Measurements from ENCODE around the gene SGSM1. TPM values are rescaled to one million over a fixed set of nuclear protein-coding genes. Genes with fewer than 3 reads are reported as not detected.

Gene SGSM1
- total RNA-seq, 2 donors from 2014 or later = 1.6 to 3.0 TPM

DNA sequence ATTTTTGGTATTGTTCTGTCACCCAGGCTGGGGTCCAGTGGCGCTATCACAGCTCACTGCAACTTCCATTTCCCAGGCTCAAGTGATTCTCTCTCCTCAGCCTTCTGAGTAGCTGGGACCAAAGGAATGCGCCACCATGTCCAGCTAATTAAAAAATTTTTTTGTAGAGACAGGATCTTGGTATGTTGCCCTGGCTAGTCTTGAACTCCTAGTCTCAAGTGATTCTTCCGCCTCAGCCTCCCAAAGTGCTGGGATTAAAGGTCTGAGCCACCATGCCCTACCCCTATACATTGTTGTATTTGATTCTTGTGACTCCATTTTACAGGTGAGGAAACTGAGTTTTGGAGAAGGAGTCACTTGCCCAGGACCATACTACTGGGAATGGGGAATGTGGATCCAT, 158.4 kb downstream of the SGSM1 start:
- Histone ChIP-seq H3K9ac (ENCODE audit: extremely low read depth, low read length, poor library complexity, severe bottlenecking) (no peak overlapping the region), H3K9me3 (ENCODE audit: control insufficient read depth, low read length) (peaks cover 6% of the 10 kb centered on the region), H3K27ac (ENCODE audit: low read depth, low read length) (no peak overlapping the region), H3K36me3 (ENCODE audit: control insufficient read depth, insufficient read depth, low read length) (peaks cover 19% of the 10 kb centered on the region), H3K27me3 (ENCODE audit: control insufficient read depth, insufficient read depth, low read length, poor library complexity, severe bottlenecking) (no peaks in the 10 kb centered on the region), H3K4me1 (ENCODE audit: control insufficient read depth, insufficient read depth, low read length) (peaks cover 5% of the 10 kb centered on the region), H3K4me3 (ENCODE audit: low read length) (no peak overlapping the region)
- peaks cover 14% of the 10 kb centered on the region for H3K4me1 Mint-ChIP-seq
- DNase-seq = no peak
- TF ChIP-seq, protein P1, sequence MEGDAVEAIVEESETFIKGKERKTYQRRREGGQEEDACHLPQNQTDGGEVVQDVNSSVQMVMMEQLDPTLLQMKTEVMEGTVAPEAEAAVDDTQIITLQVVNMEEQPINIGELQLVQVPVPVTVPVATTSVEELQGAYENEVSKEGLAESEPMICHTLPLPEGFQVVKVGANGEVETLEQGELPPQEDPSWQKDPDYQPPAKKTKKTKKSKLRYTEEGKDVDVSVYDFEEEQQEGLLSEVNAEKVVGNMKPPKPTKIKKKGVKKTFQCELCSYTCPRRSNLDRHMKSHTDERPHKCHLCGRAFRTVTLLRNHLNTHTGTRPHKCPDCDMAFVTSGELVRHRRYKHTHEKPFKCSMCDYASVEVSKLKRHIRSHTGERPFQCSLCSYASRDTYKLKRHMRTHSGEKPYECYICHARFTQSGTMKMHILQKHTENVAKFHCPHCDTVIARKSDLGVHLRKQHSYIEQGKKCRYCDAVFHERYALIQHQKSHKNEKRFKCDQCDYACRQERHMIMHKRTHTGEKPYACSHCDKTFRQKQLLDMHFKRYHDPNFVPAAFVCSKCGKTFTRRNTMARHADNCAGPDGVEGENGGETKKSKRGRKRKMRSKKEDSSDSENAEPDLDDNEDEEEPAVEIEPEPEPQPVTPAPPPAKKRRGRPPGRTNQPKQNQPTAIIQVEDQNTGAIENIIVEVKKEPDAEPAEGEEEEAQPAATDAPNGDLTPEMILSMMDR (conservative IDR thresholded peaks at IDR 0.05) = no peak
- no peak overlapping the region for H3K27ac Mint-ChIP-seq
- H3K4me3 Mint-ChIP-seq = no peak overlapping the region
- H3K36me3 Mint-ChIP-seq (ENCODE audit: low read depth) = peaks cover 27% of the 10 kb centered on the region
- H3K9me3 Mint-ChIP-seq = no peaks in the 10 kb centered on the region
- H3K27me3 Mint-ChIP-seq (ENCODE audit: insufficient read depth) = no peaks in the 10 kb centered on the region
- 96 to 100% methylated on average over 1 to 3 of the region's 3 CpGs for WGBS, 2 experiments (ENCODE audit: insufficient coverage in 1 of 2, insufficient read length in 1 of 2)

DNA sequence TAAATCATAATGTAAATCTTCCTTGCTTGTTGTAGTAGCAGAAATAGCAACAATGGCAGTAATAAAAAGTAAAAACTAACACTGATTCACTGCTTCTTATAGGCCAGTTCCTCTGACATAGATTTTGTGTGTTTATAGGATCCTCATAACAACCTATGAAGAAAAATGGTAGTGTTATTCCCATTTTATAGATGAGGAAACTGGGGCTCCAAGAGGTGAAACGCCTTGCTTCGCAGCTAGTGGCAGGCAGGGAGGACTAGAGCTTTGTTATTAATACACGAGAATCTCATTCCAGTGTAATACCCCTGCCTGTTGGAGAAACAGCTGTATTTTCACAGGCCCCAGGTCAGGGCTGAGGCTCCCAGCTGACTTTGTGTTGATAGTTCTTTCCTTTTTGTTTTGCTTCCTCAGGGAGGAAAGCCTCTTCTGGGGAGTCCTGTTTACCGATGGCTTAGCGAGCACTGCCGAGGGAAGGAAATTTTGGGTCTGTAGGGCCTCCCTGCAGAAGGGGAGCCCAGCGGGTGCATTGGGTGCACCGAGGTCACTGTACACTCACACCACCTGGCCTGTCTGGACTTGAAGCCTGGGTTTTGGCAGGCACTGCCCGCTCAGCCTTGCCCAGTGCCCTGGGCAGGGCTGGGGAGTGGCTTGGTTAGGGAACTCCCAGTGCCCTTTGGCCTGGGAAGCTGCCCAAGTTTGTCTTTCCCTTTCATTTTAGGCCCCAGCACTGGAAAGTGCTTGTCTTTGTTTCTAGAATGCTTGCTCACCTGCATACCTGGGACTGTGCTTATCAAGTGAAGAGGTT, 160.0 kb downstream of the SGSM1 start:
- no peak overlapping the region for H3K27ac ChIP-seq (ENCODE audit: low read depth, low read length)

DNA sequence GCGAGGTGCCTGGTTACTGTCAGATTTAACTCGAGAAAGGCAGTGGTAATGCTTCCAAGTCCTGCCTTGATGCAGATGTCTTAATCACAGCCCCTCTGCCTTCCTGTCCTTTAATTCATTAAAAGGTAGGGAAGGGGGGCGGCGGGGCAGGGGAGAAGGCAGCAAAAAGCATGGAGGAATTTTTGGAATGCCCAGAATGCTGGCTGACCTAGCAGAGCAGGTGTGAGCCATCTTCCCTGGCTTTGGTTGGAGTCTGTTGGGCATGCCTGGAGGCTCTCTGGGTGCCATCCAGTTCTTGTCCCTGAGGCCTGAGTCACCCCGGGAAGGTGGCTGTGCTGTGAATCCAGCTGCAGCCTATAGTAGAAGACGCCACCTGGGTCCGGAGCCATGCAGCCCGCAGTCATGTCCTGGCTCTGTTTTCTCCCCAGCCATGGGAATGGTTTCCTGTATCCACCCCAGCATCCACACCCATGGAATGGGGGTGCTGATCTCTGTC, 162.1 kb downstream of the SGSM1 start:
- H3K9ac ChIP-seq (ENCODE audit: extremely low read depth, low read length, poor library complexity, severe bottlenecking) = no peak overlapping the region
- no peaks in the 10 kb centered on the region for H3K27me3 ChIP-seq (ENCODE audit: control insufficient read depth, insufficient read depth, low read length, poor library complexity, severe bottlenecking)
- H3K9me3 ChIP-seq (ENCODE audit: control insufficient read depth, low read length) = no peaks in the 10 kb centered on the region
- H3K27ac Mint-ChIP-seq = peak overlapping the region; percentile 85
- peaks cover 5% of the 10 kb centered on the region for H3K4me1 ChIP-seq (ENCODE audit: control insufficient read depth, insufficient read depth, low read length)
- no peaks in the 10 kb centered on the region for H3K27me3 Mint-ChIP-seq (ENCODE audit: insufficient read depth)
- no peak overlapping the region for H3K4me3 Mint-ChIP-seq
- peaks cover 24% of the 10 kb centered on the region for H3K4me1 Mint-ChIP-seq
- DNase-seq = peak; percentile 94
- no peak overlapping the region for H3K27ac ChIP-seq (ENCODE audit: low read depth, low read length)
- H3K36me3 Mint-ChIP-seq (ENCODE audit: low read depth) = peaks cover 11% of the 10 kb centered on the region
- TF ChIP-seq, protein P1 (conservative IDR thresholded peaks at IDR 0.05) = no peak
- H3K4me3 ChIP-seq (ENCODE audit: low read length) = no peak overlapping the region
- no peaks in the 10 kb centered on the region for H3K9me3 Mint-ChIP-seq
- WGBS, 2 experiments (ENCODE audit: insufficient coverage in 1 of 2, insufficient read length in 1 of 2) = 82 to 92% methylated on average over 5 to 8 of the region's 8 CpGs
- H3K36me3 ChIP-seq (ENCODE audit: control insufficient read depth, insufficient read depth, low read length) = peaks cover 4% of the 10 kb centered on the region

More for the DNA sequence above, 160.0 kb downstream of the SGSM1 start:
- no peaks in the 10 kb centered on the region for H3K27me3 ChIP-seq (ENCODE audit: control insufficient read depth, insufficient read depth, low read length, poor library complexity, severe bottlenecking)
- Mint-ChIP-seq H3K36me3 (ENCODE audit: low read depth) (peaks cover 21% of the 10 kb centered on the region), H3K27me3 (ENCODE audit: insufficient read depth) (no peaks in the 10 kb centered on the region), H3K9me3 (no peaks in the 10 kb centered on the region), H3K27ac (peak overlapping the region; percentile 87), H3K4me3 (no peak overlapping the region), H3K4me1 (peaks cover 24% of the 10 kb centered on the region)
- TF ChIP-seq, protein P1 (conservative IDR thresholded peaks at IDR 0.05) = no peak
- no peak for DNase-seq
- peak overlapping the region; percentile 49 for H3K9ac ChIP-seq (ENCODE audit: extremely low read depth, low read length, poor library complexity, severe bottlenecking)
- peaks cover 5% of the 10 kb centered on the region for H3K9me3 ChIP-seq (ENCODE audit: control insufficient read depth, low read length)
- 86 to 89% methylated on average over 6 to 9 of the region's 9 CpGs for WGBS, 2 experiments (ENCODE audit: insufficient coverage in 1 of 2, insufficient read length in 1 of 2)
- H3K4me3 ChIP-seq (ENCODE audit: low read length) = no peak overlapping the region
- peaks cover 16% of the 10 kb centered on the region for H3K36me3 ChIP-seq (ENCODE audit: control insufficient read depth, insufficient read depth, low read length)
- H3K4me1 ChIP-seq (ENCODE audit: control insufficient read depth, insufficient read depth, low read length) = peaks cover 5% of the 10 kb centered on the region

Data from endodermal cell (in vitro differentiated cells).